Stimulated activated CD4-positive, alpha-beta T cell treated with anti-CD3 and anti-CD28 coated beads, Interleukin-15, amount 100 ng/mL, for 24 hours (primary cell): Measurements from ENCODE around the gene CRNKL1.
"Not testable (repeated sequence)": the region's sequence is repeated elsewhere in the genome, so short reads cannot be mapped to it uniquely, and the experiment has no call there.

Experiments
- DNase-seq: peaks from one replicate; pipeline ENCODE4 v3.0.0-alpha.2; 2020

Gene CRNKL1

GRCh38 chr20:20003955-20004322 lies 48.3 kb downstream of the CRNKL1 start:
- DNase-seq = not testable (repeated sequence)

- DNase-seq = peak; percentile 38
Observed at GRCh38 chr20:20003031-20003954, 49.0 kb downstream of the CRNKL1 start.

GRCh38 chr20:20002101-20002998 lies 49.9 kb downstream of the CRNKL1 start:
- no peak for DNase-seq

GRCh38 chr20:20000211-20000968 lies 51.9 kb downstream of the CRNKL1 start:
- no peak for DNase-seq

- DNase-seq = no peak
Observed at GRCh38 chr20:19998990-19999705, 53.1 kb downstream of the CRNKL1 start.

- DNase-seq = no peak
Observed at GRCh38 chr20:19996917-19997316, 55.3 kb downstream of the CRNKL1 start.

- no peak for DNase-seq
Observed at GRCh38 chr20:19996222-19996621, 56.0 kb downstream of the CRNKL1 start.

- peak; percentile 39 for DNase-seq
Observed at GRCh38 chr20:19995220-19995863, 56.9 kb downstream of the CRNKL1 start.

- DNase-seq = no peak
Observed at GRCh38 chr20:19993958-19994669, 58.2 kb downstream of the CRNKL1 start.

GRCh38 chr20:19992996-19993908 lies 59.0 kb downstream of the CRNKL1 start:
- no peak for DNase-seq

GRCh38 chr20:19991854-19992253 lies 60.4 kb downstream of the CRNKL1 start:
- DNase-seq = no peak

GRCh38 chr20:19991308-19991707 lies 61.0 kb downstream of the CRNKL1 start:
- DNase-seq = no peak

GRCh38 chr20:19990850-19991249 lies 61.4 kb downstream of the CRNKL1 start:
- DNase-seq = no peak

- no peak for DNase-seq
Observed at GRCh38 chr20:19987046-19987445, 65.2 kb downstream of the CRNKL1 start.

GRCh38 chr20:19986419-19986818 lies 65.8 kb downstream of the CRNKL1 start:
- DNase-seq = no peak
